HFFc6 (cell line): ENCODE measurements around the gene RAPGEF1. TPM values are rescaled to one million over a fixed set of nuclear protein-coding genes. Genes with fewer than 3 reads are reported as not detected.

ENCODE experiments used
- DNase-seq: peaks from one replicate; pipeline ENCODE4 v3.0.0-alpha.2; 2018
- H3K27ac Mint-ChIP-seq: 2 replicates; pipeline ENCODE4 v1.8.0; 2020; ENCODE audit warnings: mild to moderate bottlenecking, mixed read lengths
- H3K27me3 Mint-ChIP-seq: 2 replicates; pipeline ENCODE4 v1.8.0; 2021; ENCODE audit warnings: mild to moderate bottlenecking, moderate library complexity, mixed read lengths; ENCODE audit not compliant: insufficient read depth
- H3K36me3 Mint-ChIP-seq: 2 replicates; pipeline ENCODE4 v1.8.0; 2021; ENCODE audit warnings: low read depth, mixed read lengths
- H3K4me1 Mint-ChIP-seq: 2 replicates; pipeline ENCODE4 v1.8.0; 2020; ENCODE audit warnings: low read depth, mixed read lengths
- H3K4me3 Mint-ChIP-seq: 2 replicates; pipeline ENCODE4 v1.8.0; 2020; ENCODE audit warnings: mild to moderate bottlenecking, moderate library complexity, mixed read lengths
- H3K9me3 Mint-ChIP-seq: 2 replicates; pipeline ENCODE4 v1.8.0; 2020; ENCODE audit warnings: mild to moderate bottlenecking, mixed read lengths
- CTCF ChIP-seq: fragments of 200-600 bp; sonication (generic); IDR thresholded peaks from 2 replicates; pipeline ENCODE4 v1.5.0; 2021; ENCODE audit warnings: antibody characterized with exemption, mild to moderate bottlenecking
- total RNA-seq, 6 experiments: library from RNA; stranded (reverse); fragmentation: NEBNext Ultra II Directional; extraction: Animal tissue kit (Norgen Biotek cat#: 25700); gene quantifications; 2 replicates in 1 of 6; 3 replicates in 5 of 6; pipeline ENCODE4 v1.2.3, GENCODE V29; 2021

RAPGEF1 gene
- total RNA-seq, 6 experiments from 2014 or later, result 38.6 to 46.6 (median 42.3) TPM

- H3K4me3 Mint-ChIP-seq, result peak overlapping the region; percentile 66
- peaks cover 79% of the 10 kb centered on the region for H3K4me1 Mint-ChIP-seq
- no peaks in the 10 kb centered on the region for H3K27me3 Mint-ChIP-seq
- no peaks in the 10 kb centered on the region for H3K9me3 Mint-ChIP-seq
- DNase-seq, result peak; percentile 96
- peak overlapping the region; percentile 93 for H3K27ac Mint-ChIP-seq
- H3K36me3 Mint-ChIP-seq, result peaks cover 19% of the 10 kb centered on the region
- TF ChIP-seq CTCF, result no peak
These were observed 6.3 kb downstream of the RAPGEF1 start for GRCh38 chr9:131733541-131734061.

GRCh38 chr9:131732636-131733289 is 7.1 kb downstream of the RAPGEF1 start:
- Mint-ChIP-seq H3K27me3 (no peaks in the 10 kb centered on the region), H3K36me3 (peaks cover 19% of the 10 kb centered on the region), H3K4me3 (peak overlapping the region; percentile 43), H3K27ac (peak overlapping the region; percentile 81), H3K9me3 (no peaks in the 10 kb centered on the region), H3K4me1 (peaks cover 85% of the 10 kb centered on the region)
- no peak for TF ChIP-seq CTCF
- no peak for DNase-seq

DNA sequence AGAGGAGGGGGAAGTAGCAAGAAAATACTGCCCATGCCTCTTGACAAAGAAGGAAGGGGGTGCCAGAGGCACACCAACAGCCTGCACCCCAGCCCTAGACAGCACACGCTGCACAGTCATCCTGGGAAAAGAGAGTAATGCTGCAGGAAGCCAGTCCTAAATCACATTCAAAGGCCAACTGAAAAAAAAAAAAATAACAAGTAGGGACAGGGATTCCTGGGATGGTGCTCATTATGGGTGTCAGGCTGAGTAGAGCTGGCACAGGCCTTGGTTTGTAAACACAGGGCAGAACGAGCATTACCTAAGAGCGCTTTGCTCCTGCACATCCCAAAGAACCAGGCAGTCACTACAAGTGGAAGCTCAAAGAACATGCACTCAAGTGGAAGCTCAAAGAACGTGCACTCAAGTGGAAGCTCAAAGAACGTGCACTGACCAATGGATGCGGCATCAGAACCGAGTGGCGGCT is 7.8 kb downstream of the RAPGEF1 start:
- Mint-ChIP-seq H3K36me3 (peaks cover 19% of the 10 kb centered on the region), H3K4me3 (peak overlapping the region; percentile 43), H3K9me3 (no peaks in the 10 kb centered on the region), H3K4me1 (peaks cover 88% of the 10 kb centered on the region), H3K27ac (peak overlapping the region; percentile 81), H3K27me3 (no peaks in the 10 kb centered on the region)
- peak; percentile 72 for DNase-seq
- no peak for TF ChIP-seq CTCF

- Mint-ChIP-seq H3K36me3 (peaks cover 19% of the 10 kb centered on the region), H3K4me3 (peak overlapping the region; percentile 43; the same call in 1 of the 2 replicates), H3K27ac (peak overlapping the region; percentile 81), H3K27me3 (no peaks in the 10 kb centered on the region), H3K9me3 (no peaks in the 10 kb centered on the region), H3K4me1 (peaks cover 87% of the 10 kb centered on the region)
- DNase-seq, result no peak
- no peak for TF ChIP-seq CTCF
These were observed 8.2 kb downstream of the RAPGEF1 start for GRCh38 chr9:131731644-131732043.

DNA sequence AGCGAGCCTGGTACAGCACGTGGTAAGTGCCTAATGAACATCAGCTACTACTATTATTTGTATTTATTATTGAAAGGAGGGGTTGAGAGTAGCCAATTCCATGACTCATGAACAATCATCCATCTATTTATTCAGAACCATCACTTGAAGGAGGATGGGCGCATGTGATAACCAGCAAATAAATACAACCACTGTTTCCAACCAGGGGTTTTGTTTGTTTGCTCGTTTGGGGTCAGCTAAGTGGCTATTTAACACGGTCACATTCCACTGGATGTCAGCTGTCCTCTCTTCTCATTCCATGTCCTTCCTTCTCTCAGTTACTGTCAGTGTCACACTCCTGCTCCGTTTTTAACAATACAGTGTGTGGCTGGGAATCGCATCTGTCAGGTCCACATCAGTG is 8.6 kb downstream of the RAPGEF1 start:
- Mint-ChIP-seq H3K4me3 (peak overlapping the region; percentile 43; the same call in 1 of the 2 replicates), H3K4me1 (peaks cover 83% of the 10 kb centered on the region), H3K27me3 (no peaks in the 10 kb centered on the region), H3K27ac (peak overlapping the region; percentile 81), H3K9me3 (no peaks in the 10 kb centered on the region), H3K36me3 (peaks cover 19% of the 10 kb centered on the region)
- no peak for DNase-seq
- no peak for TF ChIP-seq CTCF
